HG03378 (cell line): ENCODE results near the gene COL13A1.

Experiments used
- ATAC-seq: cut with Tn5 transposase; IDR thresholded peaks from one replicate; pipeline ENCODE4 v1.9.1; 2021; ENCODE audit warnings: mild to moderate bottlenecking, moderate library complexity; ENCODE audit not compliant: unreplicated experiment

COL13A1 gene

DNA sequence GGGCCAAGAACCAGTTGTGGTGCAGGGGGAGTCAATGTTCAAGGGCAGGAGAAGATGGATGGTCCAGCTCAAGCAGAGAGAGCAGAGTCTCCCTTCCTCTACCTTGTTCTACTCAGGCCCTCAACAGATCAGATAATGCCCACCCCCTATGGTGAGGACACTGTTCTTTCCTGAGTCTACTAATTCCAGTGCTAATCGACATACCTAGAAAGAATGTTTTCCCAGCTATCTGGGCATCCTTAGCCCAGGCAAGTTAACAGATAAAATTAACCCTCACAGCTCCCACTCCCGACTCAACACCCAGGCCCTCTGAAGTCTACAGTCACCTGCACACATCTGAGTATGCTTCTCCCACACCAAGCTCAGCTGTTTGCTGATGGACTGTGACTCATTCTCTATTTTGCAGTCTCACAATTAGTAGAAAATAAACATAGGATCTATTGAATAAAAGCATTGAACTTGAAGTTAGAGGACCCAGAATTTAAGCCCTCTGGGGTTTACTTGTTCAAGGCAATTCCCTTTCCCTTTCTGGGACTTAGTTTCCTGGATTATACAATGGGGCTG lies 17.1 kb downstream of the COL13A1 start:
- no peak for ATAC-seq

DNA sequence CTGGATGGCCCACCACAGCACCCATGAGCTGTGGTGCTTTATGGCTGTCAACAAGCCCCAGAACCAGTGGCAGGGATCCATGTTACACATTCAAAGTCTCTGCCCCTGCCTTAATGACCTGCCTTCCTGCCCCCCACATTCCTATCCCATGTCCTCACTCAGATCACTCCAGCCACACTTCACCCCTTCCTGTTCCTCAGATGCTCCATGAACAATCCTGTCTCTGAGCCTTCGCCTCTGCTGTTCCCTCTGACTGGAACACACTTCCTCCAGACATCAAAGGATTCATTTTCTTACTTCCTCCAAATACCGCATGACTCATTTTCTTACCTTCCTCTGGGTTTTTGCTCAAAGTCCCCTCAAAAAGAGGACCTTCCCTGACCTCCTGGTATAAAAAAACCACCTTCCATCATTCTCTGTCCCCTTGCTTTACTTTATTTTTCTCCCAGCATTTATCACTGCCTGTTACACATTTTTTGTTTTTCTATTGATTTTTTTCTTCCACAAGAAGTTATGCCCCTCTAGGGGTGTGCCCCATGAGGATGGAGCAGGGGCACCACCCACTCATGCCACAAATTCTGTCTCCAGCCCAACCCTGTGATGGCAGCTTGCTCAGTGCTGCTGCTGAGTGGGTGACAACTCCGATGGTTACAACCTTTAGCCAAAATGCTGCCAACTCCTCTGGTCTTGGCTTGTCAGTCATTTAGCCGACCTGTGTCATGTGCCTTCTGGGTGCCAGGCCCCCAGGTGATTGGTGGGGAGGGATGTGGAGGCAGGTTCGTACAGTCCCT lies 18.2 kb downstream of the COL13A1 start:
- no peak for ATAC-seq

GRCh38 chr10:69820817-69821216 lies 19.1 kb downstream of the COL13A1 start:
- ATAC-seq: no peak

DNA sequence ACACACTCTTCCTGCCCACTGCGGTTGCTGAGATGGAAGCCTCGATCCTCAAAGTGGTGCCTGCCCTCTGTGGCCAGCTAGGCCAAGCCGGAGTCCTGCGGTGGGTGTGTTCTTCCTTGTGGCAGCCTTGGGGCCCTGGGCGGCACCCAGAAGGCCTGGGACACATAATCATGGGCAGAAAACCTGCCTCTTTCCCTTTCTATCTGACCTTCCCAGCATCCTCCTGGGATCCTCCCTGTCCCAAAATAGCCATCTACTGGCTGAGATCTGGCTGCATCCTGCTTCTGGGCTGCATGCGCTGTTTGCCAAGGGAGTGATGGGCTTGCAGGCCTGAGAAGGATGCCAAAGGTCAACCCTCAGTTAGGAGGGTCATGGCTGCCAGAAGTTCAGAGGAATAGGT lies 23.9 kb downstream of the COL13A1 start:
- ATAC-seq: no peak

GRCh38 chr10:69826094-69826493 lies 24.4 kb downstream of the COL13A1 start:
- ATAC-seq: no peak

- ATAC-seq: no peak
Measured at GRCh38 chr10:69826789-69827554, 25.3 kb downstream of the COL13A1 start.

DNA sequence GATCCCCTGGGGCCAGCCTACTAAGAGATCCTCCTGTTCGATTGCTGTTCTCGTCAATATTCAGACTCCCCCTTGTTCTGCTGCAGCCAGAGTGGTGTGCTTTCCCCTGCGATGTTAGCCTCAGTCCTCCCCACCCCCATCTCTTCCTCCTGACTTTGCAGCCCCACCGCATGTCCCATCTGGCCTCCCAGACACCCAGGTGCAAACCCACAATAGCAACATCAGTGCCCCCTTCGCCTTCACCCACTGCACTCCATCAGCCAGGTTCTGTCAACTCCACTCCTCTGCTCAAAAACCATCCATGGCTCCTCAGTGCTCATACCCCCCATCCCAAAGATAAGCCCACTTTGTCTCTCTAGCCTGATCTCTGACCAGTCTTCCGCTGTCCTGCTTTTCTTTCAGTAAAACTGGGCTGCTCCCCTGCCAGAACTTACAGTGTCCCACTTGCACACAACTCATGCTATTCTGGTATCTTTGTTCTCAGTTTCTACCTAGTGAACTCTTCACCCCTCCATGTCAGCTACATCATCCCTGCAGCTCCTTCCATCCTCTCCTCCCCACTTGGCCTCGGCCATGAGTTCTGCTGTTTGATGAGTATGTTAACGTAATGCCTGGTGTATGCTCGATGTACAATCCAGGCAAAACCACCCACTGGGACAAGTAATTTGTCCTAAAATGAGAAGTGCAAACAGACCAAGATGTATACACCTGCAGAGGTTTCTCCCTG lies 26.6 kb downstream of the COL13A1 start:
- ATAC-seq: no peak

DNA sequence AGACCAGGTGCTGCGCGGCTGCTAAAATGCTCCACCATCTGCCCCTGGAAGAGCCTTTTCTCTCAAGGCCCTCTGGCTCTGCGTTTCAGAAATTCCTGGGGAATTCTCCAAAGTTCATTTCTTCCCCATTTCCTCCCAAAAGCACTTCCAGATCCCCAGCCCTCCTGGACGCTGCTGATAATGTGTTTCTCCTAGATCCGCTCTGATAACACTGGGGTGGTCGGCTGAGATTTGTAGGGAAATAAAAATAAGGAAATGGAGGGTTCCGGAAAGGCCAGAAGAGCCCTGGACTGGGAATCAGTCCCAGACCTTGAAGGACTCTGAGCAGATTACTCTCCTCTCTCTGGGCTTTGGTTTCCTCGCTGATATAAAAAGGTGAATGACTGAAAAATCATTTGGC lies 28.1 kb downstream of the COL13A1 start:
- ATAC-seq: no peak

GRCh38 chr10:69831231-69831855 lies 29.6 kb downstream of the COL13A1 start:
- no peak for ATAC-seq

GRCh38 chr10:69835233-69835632 lies 33.5 kb downstream of the COL13A1 start:
- no peak for ATAC-seq

GRCh38 chr10:69835875-69836730 lies 34.4 kb downstream of the COL13A1 start:
- ATAC-seq: no peak

DNA sequence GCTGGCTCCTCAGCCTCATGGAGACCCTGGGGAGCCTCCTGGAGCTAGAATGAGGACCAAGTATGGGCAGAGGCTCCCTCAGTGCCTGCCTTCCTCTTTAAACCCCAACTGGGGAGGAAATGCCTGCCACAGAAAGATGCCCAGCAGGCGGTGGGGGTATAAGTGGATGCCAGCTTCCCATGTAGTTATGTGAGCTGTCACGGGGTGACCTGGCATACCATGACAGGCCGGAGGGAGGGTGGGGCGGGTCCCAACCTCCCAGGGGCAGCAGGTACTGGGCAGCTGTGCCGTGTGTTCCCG lies 35.0 kb downstream of the COL13A1 start:
- no peak for ATAC-seq

DNA sequence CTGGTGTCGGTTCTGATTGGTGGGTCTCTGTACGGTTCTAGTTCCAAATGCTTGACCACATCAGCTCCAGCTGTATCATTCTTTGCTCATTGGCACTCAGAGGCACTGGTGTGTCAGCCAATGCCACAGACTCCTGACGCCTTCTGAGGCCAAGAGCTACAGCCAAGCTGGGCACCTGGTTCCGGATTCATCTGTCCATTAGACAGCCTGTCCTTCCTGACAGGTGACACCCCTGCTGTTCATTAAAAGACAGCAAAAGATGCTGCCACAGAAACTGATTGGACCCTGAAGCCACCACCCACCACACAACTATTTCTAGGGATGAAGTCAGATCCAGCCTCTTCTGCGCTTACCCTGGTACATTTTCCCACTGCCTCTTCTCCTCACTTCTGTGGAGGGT lies 35.6 kb downstream of the COL13A1 start:
- ATAC-seq: no peak

DNA sequence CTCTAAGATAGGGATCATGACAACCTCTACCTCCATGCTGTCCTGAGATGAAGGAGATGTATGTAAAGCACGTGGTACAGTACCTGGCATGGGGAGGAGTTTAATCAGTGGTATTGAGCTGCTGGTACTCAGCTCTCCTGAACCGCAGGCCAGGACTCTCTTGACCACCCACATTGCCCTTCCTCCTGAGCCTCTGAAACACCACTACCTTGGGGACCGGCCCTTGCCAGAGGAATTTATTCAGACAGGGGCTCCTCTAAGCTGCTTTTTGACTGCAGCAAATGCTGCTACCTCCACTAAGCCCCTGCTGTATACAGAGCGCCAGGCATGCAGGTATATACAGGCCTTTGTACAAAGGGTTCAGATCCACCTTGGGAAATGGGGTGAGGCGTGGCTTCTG lies 36.7 kb downstream of the COL13A1 start:
- ATAC-seq: no peak

- ATAC-seq: no peak
Measured at GRCh38 chr10:69838853-69839252, 37.1 kb downstream of the COL13A1 start.

GRCh38 chr10:69839696-69840345 lies 38.1 kb downstream of the COL13A1 start:
- ATAC-seq: no peak

GRCh38 chr10:69840773-69841172 lies 39.1 kb downstream of the COL13A1 start:
- ATAC-seq: no peak

GRCh38 chr10:69842020-69842419 lies 40.3 kb downstream of the COL13A1 start:
- ATAC-seq: no peak

DNA sequence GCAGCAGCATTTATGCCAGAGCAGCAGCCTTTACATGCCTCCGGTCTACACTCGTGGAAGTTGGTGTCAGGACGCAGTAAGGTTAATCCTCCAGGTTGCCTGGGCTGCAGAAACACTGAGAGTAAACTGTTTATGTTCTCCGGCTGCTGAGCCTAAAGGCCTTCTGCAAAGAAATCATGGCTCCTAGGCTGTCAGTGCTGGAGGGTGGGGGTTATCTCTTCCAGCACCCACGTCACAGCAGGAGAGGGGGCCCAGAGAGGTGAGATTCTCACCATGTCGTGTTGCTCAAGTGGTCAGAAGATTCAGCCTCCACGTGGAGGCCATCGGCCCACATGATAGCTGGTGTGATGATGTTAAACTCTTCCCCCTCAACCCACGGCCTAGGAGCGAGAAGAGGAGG lies 41.2 kb downstream of the COL13A1 start:
- ATAC-seq: no peak

DNA sequence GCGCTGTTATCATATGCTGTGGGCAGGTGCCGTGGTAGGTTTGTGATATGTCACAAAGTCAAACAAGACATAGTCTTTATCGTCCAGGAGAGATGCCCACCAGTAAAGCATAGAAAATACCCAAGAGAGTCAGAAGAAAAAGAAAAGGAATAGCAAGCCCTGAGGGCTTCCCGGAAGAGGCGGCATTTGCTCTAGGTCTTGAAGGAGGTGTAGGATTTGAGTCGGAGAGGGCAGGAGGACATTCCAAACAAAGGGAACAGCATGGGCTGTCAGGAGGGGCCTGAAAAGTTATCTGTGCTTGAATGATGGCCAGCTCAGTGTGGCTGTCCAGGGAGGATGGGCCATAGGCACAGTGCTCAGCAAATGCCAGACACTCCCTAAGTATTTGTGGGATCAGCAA lies 42.2 kb downstream of the COL13A1 start:
- no peak for ATAC-seq
